ENCODE data around the gene SRPK1. TPM values are rescaled to one million over a fixed set of nuclear protein-coding genes. Genes with fewer than 3 reads are reported as not detected.

SRPK1 gene
- total and polyA plus RNA-seq, 7 donors = 17.4 to 47.9 (median 36.6) TPM

- H3K4me1 ChIP-seq = peaks cover 0 to 12% (median 6%) of the 10 kb centered on the region in 4 donors
- H3K4me3 ChIP-seq = no peak overlapping the region
- no peak for TF ChIP-seq POLR2A (IDR thresholded peaks at IDR 0.05)
- TF ChIP-seq EP300 (IDR thresholded peaks at IDR 0.05) = no peak
- TF ChIP-seq POLR2AphosphoS5 (IDR thresholded peaks at IDR 0.05) = no peak
- TF ChIP-seq, protein P1, sequence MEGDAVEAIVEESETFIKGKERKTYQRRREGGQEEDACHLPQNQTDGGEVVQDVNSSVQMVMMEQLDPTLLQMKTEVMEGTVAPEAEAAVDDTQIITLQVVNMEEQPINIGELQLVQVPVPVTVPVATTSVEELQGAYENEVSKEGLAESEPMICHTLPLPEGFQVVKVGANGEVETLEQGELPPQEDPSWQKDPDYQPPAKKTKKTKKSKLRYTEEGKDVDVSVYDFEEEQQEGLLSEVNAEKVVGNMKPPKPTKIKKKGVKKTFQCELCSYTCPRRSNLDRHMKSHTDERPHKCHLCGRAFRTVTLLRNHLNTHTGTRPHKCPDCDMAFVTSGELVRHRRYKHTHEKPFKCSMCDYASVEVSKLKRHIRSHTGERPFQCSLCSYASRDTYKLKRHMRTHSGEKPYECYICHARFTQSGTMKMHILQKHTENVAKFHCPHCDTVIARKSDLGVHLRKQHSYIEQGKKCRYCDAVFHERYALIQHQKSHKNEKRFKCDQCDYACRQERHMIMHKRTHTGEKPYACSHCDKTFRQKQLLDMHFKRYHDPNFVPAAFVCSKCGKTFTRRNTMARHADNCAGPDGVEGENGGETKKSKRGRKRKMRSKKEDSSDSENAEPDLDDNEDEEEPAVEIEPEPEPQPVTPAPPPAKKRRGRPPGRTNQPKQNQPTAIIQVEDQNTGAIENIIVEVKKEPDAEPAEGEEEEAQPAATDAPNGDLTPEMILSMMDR (IDR thresholded peaks at IDR 0.05) = no peak
- H3K27ac ChIP-seq = no peak overlapping the region
- H3K27me3 ChIP-seq = no peaks in the 10 kb centered on the region
- H3K9me3 ChIP-seq = no peaks in the 10 kb centered on the region
- no peaks in the 10 kb centered on the region for H3K36me3 ChIP-seq
- intact Hi-C loops (cut with DNase I) = no loop called here
- DNase-seq = no peak
- WGBS, 2 donors = 60 to 84% methylated on average over 3 of the region's 3 CpGs
Measured at GRCh38 chr6:35925961-35926360, 5.1 kb upstream of the SRPK1 start.

GRCh38 chr6:35924146-35924545 is 3.2 kb upstream of the SRPK1 start:
- WGBS, 2 donors = 98 to 100% methylated on average over 1 of the region's 1 CpG

GRCh38 chr6:35922139-35922554 is 1.2 kb upstream of the SRPK1 start:
- H3K27ac ChIP-seq = no peak overlapping the region
- no peaks in the 10 kb centered on the region for H3K27me3 ChIP-seq
- no peaks in the 10 kb centered on the region for H3K36me3 ChIP-seq
- H3K9me3 ChIP-seq = no peaks in the 10 kb centered on the region
- peaks cover 0 to 31% (median 21%) of the 10 kb centered on the region in 4 donors for H3K4me1 ChIP-seq
- no peak for DNase-seq
- WGBS, 2 donors = 19 to 62% methylated on average over 5 of the region's 5 CpGs
- intact Hi-C loops (cut with DNase I) = loop anchor here (5.0 kb wide), 1 partner anchor 175 kb away; no protein-coding TSS in a partner anchor
- TF ChIP-seq POLR2A (IDR thresholded peaks at IDR 0.05) = no peak
- no peak for TF ChIP-seq POLR2AphosphoS5 (IDR thresholded peaks at IDR 0.05)
- TF ChIP-seq EP300 (IDR thresholded peaks at IDR 0.05) = no peak
- TF ChIP-seq, protein P1 (IDR thresholded peaks at IDR 0.05) = no peak
- H3K4me3 ChIP-seq = peak overlapping the region in 1 of 4 donors; percentile 99

More at GRCh38 chr6:35924146-35924545, 3.2 kb upstream of the SRPK1 start:
- DNase-seq = no peak
- Histone ChIP-seq H3K9me3 (no peaks in the 10 kb centered on the region), H3K27me3 (no peaks in the 10 kb centered on the region), H3K36me3 (no peaks in the 10 kb centered on the region), H3K27ac (no peak overlapping the region), H3K4me3 (no peak overlapping the region), H3K4me1 (peaks cover 0 to 25% (median 13%) of the 10 kb centered on the region in 4 donors)
- TF ChIP-seq POLR2A (IDR thresholded peaks at IDR 0.05) (no peak), POLR2AphosphoS5 (IDR thresholded peaks at IDR 0.05) (no peak)
- TF ChIP-seq, protein P1 (IDR thresholded peaks at IDR 0.05) = no peak
- intact Hi-C loops (cut with DNase I) = loop anchor here (5.0 kb wide), 1 partner anchor 173 kb away; no protein-coding TSS in a partner anchor

GRCh38 chr6:35919827-35920751 is 809 bp downstream of the SRPK1 start:
- H3K4me1 ChIP-seq = peaks cover 0 to 31% (median 21%) of the 10 kb centered on the region in 4 donors
- peak; percentile 65 for DNase-seq

More at GRCh38 chr6:35919827-35920751, 809 bp downstream of the SRPK1 start:
- WGBS, 2 donors = 1% methylated on average over 50 of the region's 50 CpGs
- Histone ChIP-seq H3K4me3 (peak overlapping the region; percentile 67 to 99 (median 88)), H3K36me3 (no peaks in the 10 kb centered on the region), H3K27me3 (no peaks in the 10 kb centered on the region), H3K9me3 (no peaks in the 10 kb centered on the region), H3K27ac (peak overlapping the region; percentile 77 to 83 (median 78))
- TF ChIP-seq EP300 (IDR thresholded peaks at IDR 0.05) (no peak), POLR2A (IDR thresholded peaks at IDR 0.05) (no peak), POLR2AphosphoS5 (IDR thresholded peaks at IDR 0.05) (no peak)
- TF ChIP-seq, protein P1 (IDR thresholded peaks at IDR 0.05) = no peak
- intact Hi-C loops (cut with DNase I) = loop anchor here (5.0 kb wide), 1 partner anchor 177 kb away; no protein-coding TSS in a partner anchor

All from sigmoid colon (tissue), 7 donors.